NCI-H526 treated with DMSO at 0.1 percent for 48 hours (cell line): Measurements from ENCODE around the gene SCYL2.
"Not testable (repeated sequence)": the region's sequence is repeated elsewhere in the genome, so short reads cannot be mapped to it uniquely, and the experiment has no call there.

Source experiments
- DNase-seq: peaks from one replicate; lab custom pipeline; 2025; lab: John Stamatoyannopoulos, UW

The SCYL2 gene

GRCh38 chr12:100329800-100330199 lies 62.8 kb downstream of the SCYL2 start:
- DNase-seq, result no peak

- DNase-seq, result no peak
Observed at GRCh38 chr12:100331871-100332270, 64.9 kb downstream of the SCYL2 start.

GRCh38 chr12:100332852-100333251 lies 65.9 kb downstream of the SCYL2 start:
- DNase-seq, result no peak

GRCh38 chr12:100337299-100337698 lies 70.3 kb downstream of the SCYL2 start:
- DNase-seq, result no peak

- no peak for DNase-seq
Observed at GRCh38 chr12:100337727-100338126, 70.8 kb downstream of the SCYL2 start.

GRCh38 chr12:100339071-100339470 lies 72.1 kb downstream of the SCYL2 start:
- DNase-seq, result no peak

- not testable (repeated sequence) for DNase-seq
Observed at GRCh38 chr12:100342897-100343296, 75.9 kb downstream of the SCYL2 start.

GRCh38 chr12:100344351-100344750 lies 77.4 kb downstream of the SCYL2 start:
- DNase-seq, result not testable (repeated sequence)

- no peak for DNase-seq
Observed at GRCh38 chr12:100345020-100345767, 78.2 kb downstream of the SCYL2 start.

GRCh38 chr12:100346660-100347059 lies 79.7 kb downstream of the SCYL2 start:
- no peak for DNase-seq

- peak; percentile 64 for DNase-seq
Observed at GRCh38 chr12:100348657-100349454, 81.9 kb downstream of the SCYL2 start.

GRCh38 chr12:100356644-100357223 lies 89.8 kb downstream of the SCYL2 start, which contains the start of gene SLC17A8:
TSS of gene SLC17A8 (plus strand) at chr12:100357074. CDS start at chr12:100357392, 318 bp downstream.
- DNase-seq, result peak; percentile 79

- no peak for DNase-seq
Observed at GRCh38 chr12:100359248-100359647, 92.3 kb downstream of the SCYL2 start.

- no peak for DNase-seq
Observed at GRCh38 chr12:100359822-100360221, 92.8 kb downstream of the SCYL2 start.

GRCh38 chr12:100360450-100360849 lies 93.5 kb downstream of the SCYL2 start:
- DNase-seq, result no peak

- DNase-seq, result no peak
Observed at GRCh38 chr12:100364324-100364723, 97.3 kb downstream of the SCYL2 start.

- DNase-seq, result no peak
Observed at GRCh38 chr12:100365411-100365810, 98.4 kb downstream of the SCYL2 start.

- DNase-seq, result no peak
Observed at GRCh38 chr12:100368066-100368465, 101.1 kb downstream of the SCYL2 start.

GRCh38 chr12:100371146-100371545 lies 104.2 kb downstream of the SCYL2 start:
- DNase-seq, result no peak

GRCh38 chr12:100372853-100373640 lies 106.1 kb downstream of the SCYL2 start:
- no peak for DNase-seq

- no peak for DNase-seq
Observed at GRCh38 chr12:100375038-100375735, 108.2 kb downstream of the SCYL2 start.
